ENCODE measurements around the gene LZTR1.

The LZTR1 gene

GRCh38 chr22:21018314-21018713, 36.2 kb downstream of the LZTR1 start:
- DNase-seq: no peak

GRCh38 chr22:21020802-21021429, 38.8 kb downstream of the LZTR1 start:
- DNase-seq: peak; percentile 8

- no peak for DNase-seq
Observed at GRCh38 chr22:21022507-21022906, 40.4 kb downstream of the LZTR1 start.

GRCh38 chr22:21022955-21023614, 41.0 kb downstream of the LZTR1 start:
- no peak for DNase-seq

- no peak for DNase-seq
Observed at GRCh38 chr22:21025266-21025665, 43.2 kb downstream of the LZTR1 start.

- no peak for DNase-seq
Observed at GRCh38 chr22:21025763-21026755, 44.0 kb downstream of the LZTR1 start.

- DNase-seq: peak; percentile 78
Observed at GRCh38 chr22:21026783-21027692, 44.9 kb downstream of the LZTR1 start.

GRCh38 chr22:21028277-21029251, 46.5 kb downstream of the LZTR1 start:
- no peak for DNase-seq

- DNase-seq: no peak
Observed at GRCh38 chr22:21029486-21030025, 47.5 kb downstream of the LZTR1 start.

- DNase-seq: no peak
Observed at GRCh38 chr22:21030032-21030431, 47.9 kb downstream of the LZTR1 start.

- no peak for DNase-seq
Observed at GRCh38 chr22:21030621-21031544, 48.8 kb downstream of the LZTR1 start.

- DNase-seq: no peak
Observed at GRCh38 chr22:21031545-21032036, 49.5 kb downstream of the LZTR1 start.

GRCh38 chr22:21032037-21032867, 50.2 kb downstream of the LZTR1 start, which contains the start of gene SLC7A4:
Gene SLC7A4, minus strand, starts transcription at chr22:21032561. Its CDS starts 749 bp downstream, at chr22:21031812.
- no peak for DNase-seq

GRCh38 chr22:21032868-21033688, 51.0 kb downstream of the LZTR1 start:
- DNase-seq: peak; percentile 41

- peak; percentile 12 for DNase-seq
Observed at GRCh38 chr22:21033895-21034294, 51.8 kb downstream of the LZTR1 start.

GRCh38 chr22:21034989-21035388, 52.9 kb downstream of the LZTR1 start:
- DNase-seq: no peak

- DNase-seq: peak; percentile 14
Observed at GRCh38 chr22:21038405-21038804, 56.3 kb downstream of the LZTR1 start.
